Activated CD4-positive, alpha-beta T cell treated with anti-CD3 and anti-CD28 coated beads, Interleukin-2, Interleukin-4, amounts not matched to agents 100 ng/mL and 50 ng/mL, durations not matched to agents 16 hours and 8 hours (primary cell): ENCODE results near the gene DDX60.
"Not testable (repeated sequence)": the region's sequence is repeated elsewhere in the genome, so short reads cannot be mapped to it uniquely, and the experiment has no call there.

Experiments
- DNase-seq: peaks from one replicate; pipeline ENCODE4 v3.0.0-alpha.2; 2020; ENCODE audit warnings: low spot score

The DDX60 gene

GRCh38 chr4:168303430-168303829 lies 15.1 kb downstream of the DDX60 start:
- not testable (repeated sequence) for DNase-seq

- no peak for DNase-seq
These were observed 25.1 kb downstream of the DDX60 start for GRCh38 chr4:168293386-168293975.

- no peak for DNase-seq
These were observed 27.3 kb downstream of the DDX60 start for GRCh38 chr4:168291242-168291641.

GRCh38 chr4:168285850-168286249 lies 32.7 kb downstream of the DDX60 start:
- DNase-seq, result not testable (repeated sequence)

GRCh38 chr4:168279556-168279955 lies 39.0 kb downstream of the DDX60 start:
- no peak for DNase-seq

GRCh38 chr4:168275836-168276235 lies 42.7 kb downstream of the DDX60 start:
- no peak for DNase-seq

- DNase-seq, result no peak
These were observed 43.7 kb downstream of the DDX60 start for GRCh38 chr4:168274871-168275270.

- DNase-seq, result peak; percentile 11
These were observed 44.7 kb downstream of the DDX60 start for GRCh38 chr4:168273838-168274237.

GRCh38 chr4:168272488-168272887 lies 46.1 kb downstream of the DDX60 start:
- no peak for DNase-seq

- DNase-seq, result no peak
These were observed 48.7 kb downstream of the DDX60 start for GRCh38 chr4:168269896-168270295.

- no peak for DNase-seq
These were observed 53.2 kb downstream of the DDX60 start for GRCh38 chr4:168265327-168265726.

GRCh38 chr4:168264903-168265302 lies 53.6 kb downstream of the DDX60 start:
- no peak for DNase-seq

GRCh38 chr4:168263039-168263438 lies 55.5 kb downstream of the DDX60 start:
- no peak for DNase-seq

GRCh38 chr4:168259096-168259495 lies 59.5 kb downstream of the DDX60 start:
- DNase-seq, result no peak

GRCh38 chr4:168257768-168258167 lies 60.8 kb downstream of the DDX60 start:
- DNase-seq, result no peak

- DNase-seq, result no peak
These were observed 70.3 kb downstream of the DDX60 start for GRCh38 chr4:168248176-168248710.

- DNase-seq, result no peak
These were observed 70.9 kb downstream of the DDX60 start for GRCh38 chr4:168247603-168248002.

GRCh38 chr4:168241953-168242352 lies 76.6 kb downstream of the DDX60 start:
- DNase-seq, result no peak

- no peak for DNase-seq
These were observed 77.7 kb downstream of the DDX60 start for GRCh38 chr4:168240821-168241220.

- no peak for DNase-seq
These were observed 97.3 kb downstream of the DDX60 start for GRCh38 chr4:168221301-168221700.

GRCh38 chr4:168220893-168221292 lies 97.7 kb downstream of the DDX60 start:
- DNase-seq, result no peak

- peak; percentile 28 for DNase-seq
These were observed 99.9 kb downstream of the DDX60 start for GRCh38 chr4:168218645-168219044.

- DNase-seq, result not testable (repeated sequence)
These were observed 105.0 kb downstream of the DDX60 start for GRCh38 chr4:168213511-168213910.

GRCh38 chr4:168212656-168213055 lies 105.9 kb downstream of the DDX60 start:
- DNase-seq, result no peak
